Kidney (tissue), 14 donors: ENCODE measurements around the gene MTHFSD. TPM values are rescaled to one million over a fixed set of nuclear protein-coding genes. Genes with fewer than 3 reads are reported as not detected.

Experiments used
- DNase-seq, 5 donors: peaks; one replicate each; pipeline ENCODE4 v3.0.0-alpha.2; 2013 to 2020
- FAIRE-seq: peaks from 2 replicates; lab custom pipeline; 2012; peaks lifted over from hg19 to GRCh38; lab: Jason Lieb, UNC
- H3K27ac ChIP-seq, 2 donors: one replicate each; pipeline ENCODE4 v1.7.0; 2013; ENCODE audit warnings: low read depth in 2 of 2, low read length in 2 of 2, inconsistent platforms in 1 of 2
- H3K27me3 ChIP-seq: one replicate; pipeline ENCODE4 v1.7.1; 2013; ENCODE audit warnings: low read length, inconsistent platforms; ENCODE audit not compliant: control insufficient read depth, insufficient read depth
- H3K36me3 ChIP-seq, 3 donors: one replicate each; pipeline versions ENCODE4 v1.7.0 to v1.7.1; 2013; ENCODE audit warnings: low read length in 3 of 3, control low read depth in 1 of 3, inconsistent platforms in 1 of 3; ENCODE audit not compliant: insufficient read depth in 3 of 3, control insufficient read depth in 2 of 3
- H3K4me1 ChIP-seq, 3 donors: one replicate each; pipeline versions ENCODE4 v1.7.0 to v1.7.1; 2013; ENCODE audit warnings: low read length in 3 of 3, inconsistent platforms in 1 of 3, low read depth in 1 of 3; ENCODE audit not compliant: control insufficient read depth in 2 of 3, insufficient read depth in 2 of 3
- H3K4me3 ChIP-seq, 3 donors: one replicate each; pipeline versions ENCODE4 v1.7.0 to v1.8.1; 2013; ENCODE audit warnings: low read length in 3 of 3, control low read depth in 1 of 3, inconsistent platforms in 1 of 3
- H3K9ac ChIP-seq, 3 donors: one replicate each; pipeline versions ENCODE4 v1.7.0 to v1.7.1; 2013; ENCODE audit warnings: low read length in 3 of 3, control low read depth in 1 of 3, inconsistent platforms in 1 of 3
- H3K9me3 ChIP-seq, 3 donors: one replicate each; pipeline versions ENCODE4 v1.7.0 to v1.7.1; 2013; ENCODE audit warnings: low read length in 3 of 3, control low read depth in 1 of 3, inconsistent platforms in 1 of 3; ENCODE audit not compliant: control insufficient read depth in 2 of 3, insufficient read depth in 1 of 3
- intact Hi-C: fragments of 100-400 bp; cut with DNase I; formaldehyde crosslinking; loops from one replicate; pipeline ENCODE4 v1.11.1; 2022
- polyA plus RNA-seq: library from polyadenylated mRNA; stranded (reverse); fragments of 350-450 nt; fragmentation: Illumina TruSeq; extraction: RNeasy Lipid Tissue Mini Kit (QIAGEN cat#74804); gene quantifications from one replicate; pipeline ENCODE4 v1.2.3, GENCODE V29; 2014; ENCODE audit warnings: low read depth, low replicate concordance; ENCODE audit not compliant: insufficient read depth
- total RNA-seq: library from RNA; stranded (reverse); fragmentation: NEBNext Ultra II Directional; extraction: Animal tissue kit (Norgen Biotek cat#: 25700); gene quantifications from one replicate; pipeline ENCODE4 v1.2.1, GENCODE V29; 2021
- TF ChIP-seq, protein P1 (sequence below): IDR thresholded peaks from 3 replicates; pipeline ENCODE4 v1.5.1; 2012; ENCODE audit warnings: mild to moderate bottlenecking, moderate library complexity, borderline replicate concordance; ENCODE audit not compliant: insufficient read depth; ENCODE audit errors: extremely low read depth
- donor health status: control.
- donor health status: control.
- donor health status: control.
- donor health status: control.
- donor health status: control.
- donor health status: DM: yes; HTN: yes; CAD: no.
- donor health status: Normal renal cell carcinoma (clear cell type).

MTHFSD gene
- total and polyA plus RNA-seq, 2 donors from 2014 or later = 11.3 to 26.2 TPM

DNA sequence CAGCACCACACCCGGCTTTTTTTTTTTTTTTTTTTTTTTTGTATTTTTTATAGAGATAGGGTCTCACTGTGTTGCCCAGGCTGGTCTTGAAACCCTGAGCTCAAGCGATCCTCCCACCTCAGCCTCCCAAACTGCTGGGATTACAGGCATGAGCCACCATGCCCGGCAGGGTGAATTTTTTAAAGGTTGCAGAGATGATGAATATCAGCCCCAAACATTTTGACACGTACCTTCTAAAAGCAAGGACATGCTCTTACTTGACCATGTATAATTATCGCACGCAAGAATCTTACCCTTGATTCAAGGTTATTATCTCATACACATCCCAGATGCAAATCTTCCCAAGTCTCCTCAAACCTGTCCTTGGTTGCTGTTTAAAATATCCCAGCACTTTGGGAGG, 7.3 kb upstream of the MTHFSD start:
- intact Hi-C loops = loop anchor here (10.0 kb wide), 1 partner anchor 722 kb away; no protein-coding TSS in a partner anchor
- H3K9ac ChIP-seq = no peak overlapping the region
- peaks cover 6% of the 10 kb centered on the region for H3K27me3 ChIP-seq

DNA sequence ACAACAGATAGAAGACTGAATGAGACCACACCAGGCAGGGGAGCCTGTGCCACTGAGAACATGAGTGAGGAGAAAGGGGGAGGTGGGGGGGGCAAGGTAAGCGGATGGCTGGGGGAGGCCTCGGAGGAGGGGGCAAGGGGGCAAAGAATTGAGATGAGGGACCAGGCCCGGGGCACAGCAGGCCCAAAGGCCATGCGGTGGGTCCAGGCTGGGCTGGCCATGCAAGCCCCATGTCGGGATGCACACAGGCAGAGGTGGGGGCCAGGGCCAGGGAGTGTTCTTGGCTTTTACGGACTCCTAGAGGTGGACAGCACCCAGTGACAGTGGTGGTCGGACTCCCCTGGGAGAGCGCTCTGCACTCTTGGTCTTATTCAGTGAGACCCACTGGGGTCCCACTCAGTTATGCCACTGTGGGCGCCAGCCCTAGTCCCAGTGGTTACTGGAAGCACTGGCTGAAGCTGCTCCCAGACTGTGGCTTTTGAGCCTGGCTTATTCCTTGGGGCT, 4.8 kb upstream of the MTHFSD start:
- Histone ChIP-seq H3K9ac (no peak overlapping the region), H3K4me1 (peaks cover 0 to 8% (median 0%) of the 10 kb centered on the region in 3 donors), H3K27ac (no peak overlapping the region), H3K27me3 (peaks cover 2% of the 10 kb centered on the region), H3K36me3 (no peaks in the 10 kb centered on the region), H3K4me3 (no peak overlapping the region), H3K9me3 (no peaks in the 10 kb centered on the region)
- no peak for FAIRE-seq
- peak in 1 of 5 donors; percentile 47 for DNase-seq
- intact Hi-C loops = loop anchor here (10.0 kb wide), 1 partner anchor 725 kb away; no protein-coding TSS in a partner anchor
- TF ChIP-seq, protein P1, sequence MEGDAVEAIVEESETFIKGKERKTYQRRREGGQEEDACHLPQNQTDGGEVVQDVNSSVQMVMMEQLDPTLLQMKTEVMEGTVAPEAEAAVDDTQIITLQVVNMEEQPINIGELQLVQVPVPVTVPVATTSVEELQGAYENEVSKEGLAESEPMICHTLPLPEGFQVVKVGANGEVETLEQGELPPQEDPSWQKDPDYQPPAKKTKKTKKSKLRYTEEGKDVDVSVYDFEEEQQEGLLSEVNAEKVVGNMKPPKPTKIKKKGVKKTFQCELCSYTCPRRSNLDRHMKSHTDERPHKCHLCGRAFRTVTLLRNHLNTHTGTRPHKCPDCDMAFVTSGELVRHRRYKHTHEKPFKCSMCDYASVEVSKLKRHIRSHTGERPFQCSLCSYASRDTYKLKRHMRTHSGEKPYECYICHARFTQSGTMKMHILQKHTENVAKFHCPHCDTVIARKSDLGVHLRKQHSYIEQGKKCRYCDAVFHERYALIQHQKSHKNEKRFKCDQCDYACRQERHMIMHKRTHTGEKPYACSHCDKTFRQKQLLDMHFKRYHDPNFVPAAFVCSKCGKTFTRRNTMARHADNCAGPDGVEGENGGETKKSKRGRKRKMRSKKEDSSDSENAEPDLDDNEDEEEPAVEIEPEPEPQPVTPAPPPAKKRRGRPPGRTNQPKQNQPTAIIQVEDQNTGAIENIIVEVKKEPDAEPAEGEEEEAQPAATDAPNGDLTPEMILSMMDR = no peak

More for the DNA sequence above, 7.3 kb upstream of the MTHFSD start:
- Histone ChIP-seq H3K4me1 (peaks cover 0 to 5% (median 0%) of the 10 kb centered on the region in 3 donors), H3K27ac (no peak overlapping the region), H3K4me3 (no peak overlapping the region), H3K9me3 (no peaks in the 10 kb centered on the region), H3K36me3 (no peaks in the 10 kb centered on the region)
- TF ChIP-seq, protein P1 = no peak
- DNase-seq (no peak), FAIRE-seq (no peak)

DNA sequence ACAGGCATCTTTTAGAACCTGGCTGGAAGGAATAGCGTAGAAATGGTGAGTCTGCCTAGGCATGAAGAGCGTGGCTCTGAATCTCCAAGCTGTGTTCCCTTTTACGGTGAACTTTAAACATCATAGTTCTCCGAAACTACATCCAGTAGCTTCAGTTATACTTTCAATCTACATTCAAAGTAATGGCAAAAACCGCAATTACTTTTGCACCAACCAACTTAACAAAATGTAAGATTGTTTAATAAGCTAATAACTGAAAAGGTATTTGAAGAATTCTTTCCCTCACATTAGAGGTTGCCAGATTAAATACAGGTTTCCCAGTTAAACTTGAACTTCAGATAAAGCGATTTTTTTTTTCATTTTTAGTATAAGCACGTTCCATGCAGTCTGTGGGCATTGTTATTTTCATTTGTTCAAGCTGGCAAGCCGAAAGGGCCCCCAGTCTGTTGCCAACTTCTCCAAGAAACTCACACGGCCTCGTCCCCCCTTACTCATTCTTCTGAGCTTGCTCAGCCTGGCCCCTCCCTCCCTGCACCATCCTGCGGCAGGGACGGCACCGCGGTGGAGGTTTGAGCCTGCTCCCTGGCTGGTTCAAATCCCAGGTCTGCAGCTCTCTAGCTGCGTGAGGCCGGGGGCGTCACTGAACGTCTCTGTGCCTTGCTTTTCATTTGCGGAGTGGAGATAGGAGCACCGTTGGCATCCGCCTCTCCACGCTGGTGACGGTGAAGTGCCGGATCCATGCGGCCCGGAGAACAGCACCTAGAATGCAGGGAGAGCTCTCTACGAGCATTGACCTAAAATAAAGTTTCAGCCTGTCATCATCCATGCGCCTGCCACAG, 3.5 kb upstream of the MTHFSD start:
- Histone ChIP-seq H3K27ac (no peak overlapping the region), H3K4me3 (no peak overlapping the region), H3K36me3 (no peaks in the 10 kb centered on the region), H3K27me3 (no peaks in the 10 kb centered on the region), H3K4me1 (peaks cover 0 to 6% (median 0%) of the 10 kb centered on the region in 3 donors), H3K9me3 (no peaks in the 10 kb centered on the region), H3K9ac (no peak overlapping the region)
- TF ChIP-seq, protein P1 = no peak
- DNase-seq = peak in 1 of 5 donors; percentile 72
- FAIRE-seq = no peak
- intact Hi-C loops = no loop called here
